Measurements from ENCODE around the gene PCIF1.

DNA sequence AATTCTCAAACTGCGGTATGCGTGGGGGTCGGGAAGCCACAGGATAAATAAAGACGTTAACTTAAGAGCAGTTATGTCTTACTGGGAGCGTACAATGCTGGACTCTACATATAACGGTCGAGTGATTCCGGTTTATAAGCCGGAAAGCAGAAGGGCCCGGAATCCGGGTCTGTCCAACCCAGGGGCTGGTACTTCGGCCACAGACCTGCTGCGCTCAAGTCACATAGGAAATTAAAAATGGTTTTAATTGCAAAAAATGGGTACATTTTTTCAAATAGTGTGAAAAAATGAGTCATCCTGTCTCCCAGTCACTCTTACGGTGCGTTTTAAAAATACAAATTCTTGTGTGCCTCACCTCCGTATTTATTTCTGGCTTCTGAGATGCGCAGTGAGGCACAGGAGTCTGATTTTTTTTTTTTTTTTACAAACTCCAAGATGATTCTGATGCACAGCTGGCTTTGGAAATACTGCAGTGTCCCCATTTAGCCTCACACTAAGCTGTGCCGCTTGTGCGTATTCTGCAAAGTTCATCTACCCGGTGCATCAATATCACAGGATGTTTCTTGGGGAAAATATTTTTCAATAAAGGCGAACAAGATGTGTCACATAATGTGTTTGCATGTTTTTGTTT, 1.0 kb downstream of the PCIF1 start:
- TF ChIP-seq ZNF76 (CRISPR knock-in tag; IDR thresholded peaks at IDR 0.05; ENCODE audit: borderline replicate concordance) = no peak
- TF ChIP-seq, protein P1, sequence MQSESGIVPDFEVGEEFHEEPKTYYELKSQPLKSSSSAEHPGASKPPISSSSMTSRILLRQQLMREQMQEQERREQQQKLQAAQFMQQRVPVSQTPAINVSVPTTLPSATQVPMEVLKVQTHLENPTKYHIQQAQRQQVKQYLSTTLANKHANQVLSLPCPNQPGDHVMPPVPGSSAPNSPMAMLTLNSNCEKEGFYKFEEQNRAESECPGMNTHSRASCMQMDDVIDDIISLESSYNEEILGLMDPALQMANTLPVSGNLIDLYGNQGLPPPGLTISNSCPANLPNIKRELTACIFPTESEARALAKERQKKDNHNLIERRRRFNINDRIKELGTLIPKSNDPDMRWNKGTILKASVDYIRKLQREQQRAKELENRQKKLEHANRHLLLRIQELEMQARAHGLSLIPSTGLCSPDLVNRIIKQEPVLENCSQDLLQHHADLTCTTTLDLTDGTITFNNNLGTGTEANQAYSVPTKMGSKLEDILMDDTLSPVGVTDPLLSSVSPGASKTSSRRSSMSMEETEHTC (IDR thresholded peaks at IDR 0.05) = no peak
- TF ChIP-seq, protein P2, sequence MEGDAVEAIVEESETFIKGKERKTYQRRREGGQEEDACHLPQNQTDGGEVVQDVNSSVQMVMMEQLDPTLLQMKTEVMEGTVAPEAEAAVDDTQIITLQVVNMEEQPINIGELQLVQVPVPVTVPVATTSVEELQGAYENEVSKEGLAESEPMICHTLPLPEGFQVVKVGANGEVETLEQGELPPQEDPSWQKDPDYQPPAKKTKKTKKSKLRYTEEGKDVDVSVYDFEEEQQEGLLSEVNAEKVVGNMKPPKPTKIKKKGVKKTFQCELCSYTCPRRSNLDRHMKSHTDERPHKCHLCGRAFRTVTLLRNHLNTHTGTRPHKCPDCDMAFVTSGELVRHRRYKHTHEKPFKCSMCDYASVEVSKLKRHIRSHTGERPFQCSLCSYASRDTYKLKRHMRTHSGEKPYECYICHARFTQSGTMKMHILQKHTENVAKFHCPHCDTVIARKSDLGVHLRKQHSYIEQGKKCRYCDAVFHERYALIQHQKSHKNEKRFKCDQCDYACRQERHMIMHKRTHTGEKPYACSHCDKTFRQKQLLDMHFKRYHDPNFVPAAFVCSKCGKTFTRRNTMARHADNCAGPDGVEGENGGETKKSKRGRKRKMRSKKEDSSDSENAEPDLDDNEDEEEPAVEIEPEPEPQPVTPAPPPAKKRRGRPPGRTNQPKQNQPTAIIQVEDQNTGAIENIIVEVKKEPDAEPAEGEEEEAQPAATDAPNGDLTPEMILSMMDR (IDR thresholded peaks at IDR 0.05 in 2 of 3, conservative IDR thresholded peaks at IDR 0.05 in 1 of 3; ENCODE audit: insufficient read depth in 2 of 3, low read depth in 1 of 3, low read length in 3 of 3) = no peak
- no peak for TF ChIP-seq FOS (IDR thresholded peaks at IDR 0.05; ENCODE audit: extremely low read depth, insufficient read length)
- TF ChIP-seq ATF1 (CRISPR knock-in tag; IDR thresholded peaks at IDR 0.05) = no peak
- TF ChIP-seq ATF1 (tag; IDR thresholded peaks at IDR 0.05) = no peak; the same call in 1 of the 2 replicates
- TF ChIP-seq FOXK2 (conservative IDR thresholded peaks at IDR 0.05 in 1 of 2, IDR thresholded peaks at IDR 0.05 in 1 of 2; ENCODE audit: low read depth in 2 of 2) = peak in 1 of 2 experiments; percentile 86; a peak in 1 of 4 replicates
- TF ChIP-seq FOXK1 (CRISPR knock-in tag; IDR thresholded peaks at IDR 0.05; ENCODE audit: borderline replicate concordance) = no peak
- no peak for TF ChIP-seq ZC3H11A (IDR thresholded peaks at IDR 0.05; ENCODE audit: low read depth, low read length)

Measured in K562 (cell line).